HepG2 (cell line): Measurements from ENCODE around the gene TCTA. TPM values are rescaled to one million over a fixed set of nuclear protein-coding genes. Genes with fewer than 3 reads are reported as not detected.

ENCODE experiments used
- ATAC-seq: fragments of 200-7000 bp; cut with Tn5 transposase; 3 replicates; pipeline ENCODE4 v1.9.1; 2020; ENCODE audit warnings: mild to moderate bottlenecking, moderate library complexity
- BruUV-seq: library from RNA; stranded (reverse); fragments of 400-500 nt; replicated peaks from 2 replicates; lab custom pipeline; 2021; lab: Mats Ljungman, UMichigan
- CTCF ChIA-PET: fragments of 300-600 bp; formaldehyde crosslinking; extraction: SDS; loops from one replicate; lab custom pipeline; 2021; ENCODE audit warnings: low total read pairs, inconsistent platforms, low intra/inter-chr PET ratio; lab: Yijun Ruan, JAX
- POLR2A ChIA-PET: fragments of 350-600 bp; sonication (Branson Sonifier 250); formaldehyde crosslinking; loops from one replicate; lab custom pipeline; 2020; ENCODE audit warnings: antibody characterized with exemption, inconsistent platforms; lab: Yijun Ruan, JAX
- DNase-seq: peaks from one replicate; pipeline ENCODE4 v3.0.0-alpha.2; 2015; ENCODE audit warnings: low spot score
- FAIRE-seq: peaks from 3 replicates; lab custom pipeline; 2011; peaks lifted over from hg19 to GRCh38; lab: Jason Lieb, UNC
- H2AFZ ChIP-seq: one replicate; pipeline ENCODE4 v1.6.1; 2011; ENCODE audit warnings: low read length, inconsistent platforms
- H3K27ac ChIP-seq: fragments of 300-600 bp; 3 replicates; pipeline ENCODE4 v1.8.0; 2011; ENCODE audit warnings: mixed run types, mild to moderate bottlenecking, mixed read lengths, low read length, inconsistent platforms; ENCODE audit not compliant: insufficient read depth; ENCODE audit errors: extremely low read length
- H3K27me3 ChIP-seq, 2 experiments: fragments of 200-600 bp in 1 of 2; 2 replicates in 1 of 2; 3 replicates in 1 of 2; pipeline versions ENCODE4 v1.6.0 to v1.8.0; 2011; ENCODE audit warnings: low read length in 2 of 2, mild to moderate bottlenecking in 2 of 2, moderate library complexity in 2 of 2, inconsistent platforms in 1 of 2; ENCODE audit not compliant: insufficient read depth in 2 of 2, control insufficient read depth in 1 of 2
- H3K36me3 ChIP-seq, 2 experiments: fragments of 200-600 bp in 1 of 2; replicated peaks in 1 of 2; 2 replicates in 1 of 2; 3 replicates in 1 of 2; pipeline versions ENCODE4 v1.5.1 to v1.8.0; 2011; ENCODE audit warnings: low read length in 2 of 2, inconsistent platforms in 1 of 2; ENCODE audit not compliant: insufficient read depth in 2 of 2, control insufficient read depth in 1 of 2
- H3K4me1 ChIP-seq: 2 replicates; pipeline ENCODE4 v1.5.1; 2012; ENCODE audit warnings: low read length, inconsistent platforms; ENCODE audit not compliant: insufficient read depth
- H3K4me2 ChIP-seq: 2 replicates; pipeline ENCODE4 v1.6.0; 2011; ENCODE audit warnings: low read depth, low read length, inconsistent platforms
- H3K4me3 ChIP-seq, 3 experiments: fragments of 200-600 bp in 1 of 3; sonication (generic), shearing (Covaris generic) in 1 of 3; replicated peaks in 1 of 3; 2 replicates each; pipeline ENCODE4 v1.5.1; 2011 to 2016; ENCODE audit warnings: low read length in 3 of 3, inconsistent platforms in 2 of 3, low read depth in 2 of 3, mild to moderate bottlenecking in 2 of 3, control low read depth in 1 of 3, mixed read lengths in 1 of 3; ENCODE audit not compliant: insufficient read depth in 1 of 3
- H3K79me2 ChIP-seq: one replicate; pipeline ENCODE4 v1.6.1; 2011; ENCODE audit warnings: low read length, inconsistent platforms; ENCODE audit not compliant: insufficient read depth
- H3K9ac ChIP-seq: 2 replicates; pipeline ENCODE4 v1.6.0; 2011; ENCODE audit warnings: mild to moderate bottlenecking, low read depth, low read length, inconsistent platforms; ENCODE audit not compliant: insufficient read depth
- H3K9me3 ChIP-seq: 2 replicates; pipeline ENCODE4 v1.5.1; 2012; ENCODE audit warnings: mild to moderate bottlenecking, low read length
- H4K20me1 ChIP-seq: 2 replicates; pipeline ENCODE4 v1.6.0; 2011; ENCODE audit warnings: inconsistent platforms, mild to moderate bottlenecking, low read length, moderate library complexity; ENCODE audit not compliant: insufficient read depth
- HNRNPK ChIP-seq: fragments of 200-400 bp; formaldehyde crosslinking; IDR thresholded peaks from 2 replicates; pipeline ENCODE4 v1.6.1; 2018; ENCODE audit warnings: low read length, low read depth, moderate library complexity, mild to moderate bottlenecking; ENCODE audit not compliant: poor library complexity, severe bottlenecking
- KLF12 ChIP-seq: sonication (generic); formaldehyde crosslinking; IDR thresholded peaks from 2 replicates; pipeline ENCODE4 v1.4.0; 2020; ENCODE audit warnings: missing genetic modification reagents, borderline replicate concordance
- MLLT10 ChIP-seq: sonication (generic); formaldehyde crosslinking; IDR thresholded peaks from 2 replicates; pipeline ENCODE4 v1.4.0; 2020; ENCODE audit warnings: missing genetic modification reagents
- PRMT3 ChIP-seq: sonication (generic); formaldehyde crosslinking; IDR thresholded peaks from 2 replicates; pipeline ENCODE4 v1.8.1; 2022; ENCODE audit warnings: low read depth, mild to moderate bottlenecking, moderate library complexity, missing genetic modification reagents, borderline replicate concordance
- TOE1 ChIP-seq: sonication (generic); formaldehyde crosslinking; IDR thresholded peaks from 2 replicates; pipeline ENCODE4 v1.4.0; 2020; ENCODE audit warnings: mild to moderate bottlenecking, missing genetic modification reagents
- U2AF1 ChIP-seq: fragments of 200-400 bp; formaldehyde crosslinking; optimal IDR thresholded peaks from 2 replicates; pipeline ENCODE3; 2017; ENCODE audit warnings: mild to moderate bottlenecking, low read depth, low read length
- WGBS: methylation state at CpG from one replicate; pipeline ENCODE4 v1.1.6; 2017; ENCODE audit warnings: low lambda C conversion rate; 5-methylcytosine and 5-hydroxymethylcytosine counted together
- in situ Hi-C: cut with HindIII; loops from 2 replicates; pipeline ENCODE4 v1.10.0; 2017; ENCODE audit warnings: low pct_unique_long_range_greater_than_20kb; ENCODE audit not compliant: extremely low pct_ligation_motif_present
- intact Hi-C: fragments of 100-400 bp; cut with micrococcal nuclease; formaldehyde crosslinking; loops from one replicate; pipeline ENCODE4 v1.10.0; 2022; ENCODE audit not compliant: unreplicated experiment
- polyA plus RNA-seq, 8 experiments: library from polyadenylated mRNA; depleted of rRNA in 3 of 8; stranded (reverse) in 7 of 8; unstranded in 1 of 8; fragments of >200 nt; fragmentation: Illumina TruSeq in 4 of 8; extraction: Trizol in 4 of 8; gene quantifications; 2 replicates each; pipeline versions ENCODE4 v1.2.1 to v1.2.3, GENCODE V29; 2011 to 2016; ENCODE audit warnings: low read depth in 4 of 8, missing spikeins in 1 of 8, mixed read lengths in 1 of 8; ENCODE audit not compliant: insufficient read depth in 1 of 8
- total RNA-seq, 5 experiments: library from RNA; depleted of rRNA; stranded (reverse); fragments of >200 nt; fragmentation: Illumina TruSeq; extraction: Trizol; gene quantifications; 2 replicates each; pipeline ENCODE4 v1.2.3, GENCODE V29; 2016; ENCODE audit warnings: low read depth in 1 of 5
- TF ChIP-seq, protein P1 (sequence below): sonication (generic); formaldehyde crosslinking; IDR thresholded peaks from 2 replicates; pipeline ENCODE4 v1.8.0; 2022; ENCODE audit warnings: missing genetic modification reagents, mild to moderate bottlenecking, inconsistent platforms, borderline replicate concordance
- TF ChIP-seq, protein P2 (sequence below): sonication (generic); formaldehyde crosslinking; IDR thresholded peaks from 2 replicates; pipeline ENCODE4 v1.5.1; 2020; ENCODE audit warnings: missing genetic modification reagents, mild to moderate bottlenecking, borderline replicate concordance

Gene TCTA
- total and polyA plus RNA-seq, 2 of the 13 experiments (the other 11 are each of a cell fraction or from before 2014, with no cell fraction given): 8.3 to 13.2 TPM

DNA sequence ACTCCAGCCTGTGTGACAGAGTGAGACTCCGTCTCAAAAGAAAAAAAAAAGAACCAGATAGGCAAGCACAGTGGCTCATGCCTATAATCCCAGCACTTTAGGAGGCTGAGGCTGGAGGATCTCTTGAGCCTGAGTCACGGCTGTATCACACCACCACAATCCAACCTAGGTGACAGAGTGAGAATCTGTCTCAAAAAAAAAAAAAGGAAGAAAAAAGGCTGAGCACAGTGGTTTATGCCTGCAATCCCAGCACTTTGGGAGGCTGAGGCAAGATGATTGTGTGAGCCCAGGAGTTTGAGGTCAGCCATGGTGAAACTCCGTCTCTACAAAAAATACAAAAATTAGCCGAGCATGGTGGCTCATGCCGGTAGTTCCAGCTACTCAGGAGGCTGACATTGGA is 22.5 kb downstream of the TCTA start (continued):
- TF ChIP-seq PRMT3 (CRISPR knock-in tag): no peak

DNA sequence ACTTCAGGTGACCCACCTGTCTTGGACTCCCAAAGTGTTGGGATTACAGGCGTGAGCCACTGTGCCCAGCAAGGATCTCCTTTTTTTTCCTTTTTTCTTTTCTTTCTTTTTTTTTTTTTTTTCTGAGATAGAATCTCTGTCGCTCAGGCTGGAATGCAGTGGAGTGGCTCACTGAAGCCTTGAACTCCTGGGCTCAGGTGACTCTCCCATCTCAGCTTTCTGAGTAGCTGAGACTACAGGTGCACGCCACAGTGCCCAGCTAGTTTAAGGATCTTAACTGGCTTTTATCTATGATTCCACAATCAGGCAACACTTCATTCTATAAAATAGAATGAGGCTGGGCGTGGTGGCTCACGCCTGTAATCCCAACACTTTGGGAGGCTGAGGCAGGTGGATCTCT is 33.2 kb downstream of the TCTA start:
- no peak for FAIRE-seq
- intact Hi-C loops (no loop called here), in situ Hi-C loops (loop anchor here (25.0 kb wide), 2 partner anchors 108 to 283 kb away; partner anchors contain the start of genes CCDC71, KLHDC8B and USP4)
- ChIA-PET CTCF (no interaction called here), POLR2A (interaction anchor here (1.4 to 2.0 kb wide), 3 partner anchors 16 to 95 kb away, joined by 3 to 8 read pairs (median 8); partner anchors contain the start of genes AMT and NICN1)
- Histone ChIP-seq H2AFZ (no peak overlapping the region), H3K79me2 (no peaks in the 10 kb centered on the region), H3K4me3 (no peak overlapping the region), H3K36me3 (no peaks in the 10 kb centered on the region), H3K4me1 (peaks cover 31% of the 10 kb centered on the region), H3K9ac (no peak overlapping the region), H4K20me1 (no peaks in the 10 kb centered on the region), H3K9me3 (no peaks in the 10 kb centered on the region), H3K27me3 (no peaks in the 10 kb centered on the region), H3K4me2 (no peak overlapping the region), H3K27ac (no peak overlapping the region)
- no peak for ATAC-seq
- no TSS peak for BruUV-seq
- DNase-seq: no peak
- TF ChIP-seq MLLT10 (CRISPR knock-in tag): no peak
- TF ChIP-seq HNRNPK: no peak
- TF ChIP-seq, protein P1, sequence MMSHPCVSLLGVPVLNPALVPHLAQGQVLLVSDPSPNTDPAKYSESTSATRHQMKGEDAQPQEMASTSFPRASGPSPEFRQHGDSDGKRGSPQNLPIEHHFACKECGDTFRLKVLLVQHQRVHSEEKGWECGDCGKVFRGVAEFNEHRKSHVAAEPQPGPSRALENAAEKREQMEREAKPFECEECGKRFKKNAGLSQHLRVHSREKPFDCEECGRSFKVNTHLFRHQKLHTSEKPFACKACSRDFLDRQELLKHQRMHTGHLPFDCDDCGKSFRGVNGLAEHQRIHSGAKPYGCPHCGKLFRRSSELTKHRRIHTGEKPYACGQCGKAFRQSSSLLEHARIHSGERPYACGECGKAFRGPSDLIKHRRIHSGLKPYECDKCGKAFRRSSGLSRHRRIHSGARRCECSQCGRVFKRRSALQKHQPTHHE (CRISPR knock-in tag): no peak
- TF ChIP-seq, protein P2, sequence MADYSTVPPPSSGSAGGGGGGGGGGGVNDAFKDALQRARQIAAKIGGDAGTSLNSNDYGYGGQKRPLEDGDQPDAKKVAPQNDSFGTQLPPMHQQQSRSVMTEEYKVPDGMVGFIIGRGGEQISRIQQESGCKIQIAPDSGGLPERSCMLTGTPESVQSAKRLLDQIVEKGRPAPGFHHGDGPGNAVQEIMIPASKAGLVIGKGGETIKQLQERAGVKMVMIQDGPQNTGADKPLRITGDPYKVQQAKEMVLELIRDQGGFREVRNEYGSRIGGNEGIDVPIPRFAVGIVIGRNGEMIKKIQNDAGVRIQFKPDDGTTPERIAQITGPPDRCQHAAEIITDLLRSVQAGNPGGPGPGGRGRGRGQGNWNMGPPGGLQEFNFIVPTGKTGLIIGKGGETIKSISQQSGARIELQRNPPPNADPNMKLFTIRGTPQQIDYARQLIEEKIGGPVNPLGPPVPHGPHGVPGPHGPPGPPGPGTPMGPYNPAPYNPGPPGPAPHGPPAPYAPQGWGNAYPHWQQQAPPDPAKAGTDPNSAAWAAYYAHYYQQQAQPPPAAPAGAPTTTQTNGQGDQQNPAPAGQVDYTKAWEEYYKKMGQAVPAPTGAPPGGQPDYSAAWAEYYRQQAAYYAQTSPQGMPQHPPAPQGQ (CRISPR knock-in tag): no peak
- TF ChIP-seq KLF12: no peak
- no peak for TF ChIP-seq TOE1 (CRISPR knock-in tag)
- no peak for TF ChIP-seq U2AF1
- 71% methylated on average over 5 of the region's 5 CpGs for WGBS
